ENCODE measurements around the gene CDH5. TPM values are rescaled to one million over a fixed set of nuclear protein-coding genes. Genes with fewer than 3 reads are reported as not detected.

CDH5 gene
- polyA plus RNA-seq, 1 of the 3 experiments (the other 2 are of a cell fraction) = not detected

DNA sequence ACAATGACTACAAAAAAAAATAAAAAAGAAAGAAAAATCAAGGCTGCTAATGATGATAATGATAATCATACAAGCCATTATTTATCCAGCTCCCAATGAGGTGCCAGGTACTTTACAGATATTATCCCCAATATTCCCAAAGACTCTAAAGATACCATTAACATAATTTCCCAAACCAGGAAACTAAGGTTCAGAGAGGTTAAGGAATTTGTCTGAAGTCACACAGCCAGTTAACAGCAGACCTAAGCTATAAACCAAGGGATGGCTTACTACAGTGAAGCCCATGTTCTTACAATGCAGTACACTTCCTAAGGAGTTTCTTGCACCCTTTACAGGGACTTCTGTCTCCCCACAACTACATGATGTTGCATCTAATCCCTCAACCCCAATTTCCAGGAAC lies 45.7 kb upstream of the CDH5 start:
- no peaks in the 10 kb centered on the region for H3K9me2 ChIP-seq
- H3K36me3 ChIP-seq (replicated peaks in 1 of 2; ENCODE audit: control insufficient read depth in 1 of 2, insufficient read depth in 2 of 2, low read length in 1 of 2) = no peaks in the 10 kb centered on the region
- H3K4me1 ChIP-seq (ENCODE audit: control insufficient read depth in 1 of 2, insufficient read depth in 2 of 2, low read depth in 1 of 2, low read length in 1 of 2) = peaks cover 0 to 13% of the 10 kb centered on the region in 2 experiments; a peak in 1 of 4 replicates
- H3K9ac ChIP-seq = no peak overlapping the region
- no peak overlapping the region for H2AFZ ChIP-seq (ENCODE audit: low read depth)
- peaks cover 7% of the 10 kb centered on the region; the same call in 1 of the 2 replicates for H3K27me3 ChIP-seq (ENCODE audit: insufficient read depth)
- no peaks in the 10 kb centered on the region for H3K9me3 ChIP-seq
- no peak overlapping the region for H3K27ac ChIP-seq (ENCODE audit: low read depth in 2 of 2, low read length in 1 of 2)
- H4K20me1 ChIP-seq (ENCODE audit: insufficient read depth) = no peaks in the 10 kb centered on the region
- ChIA-PET POLR2A (no interaction called here), CTCF (interaction anchor here (0.9 to 7.3 kb wide), 6 partner anchors 22 to 50 kb away, joined by 3 to 77 read pairs (median 8); no protein-coding TSS in a partner anchor)
- TF ChIP-seq, protein P1, sequence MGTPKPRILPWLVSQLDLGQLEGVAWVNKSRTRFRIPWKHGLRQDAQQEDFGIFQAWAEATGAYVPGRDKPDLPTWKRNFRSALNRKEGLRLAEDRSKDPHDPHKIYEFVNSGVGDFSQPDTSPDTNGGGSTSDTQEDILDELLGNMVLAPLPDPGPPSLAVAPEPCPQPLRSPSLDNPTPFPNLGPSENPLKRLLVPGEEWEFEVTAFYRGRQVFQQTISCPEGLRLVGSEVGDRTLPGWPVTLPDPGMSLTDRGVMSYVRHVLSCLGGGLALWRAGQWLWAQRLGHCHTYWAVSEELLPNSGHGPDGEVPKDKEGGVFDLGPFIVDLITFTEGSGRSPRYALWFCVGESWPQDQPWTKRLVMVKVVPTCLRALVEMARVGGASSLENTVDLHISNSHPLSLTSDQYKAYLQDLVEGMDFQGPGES (IDR thresholded peaks at IDR 0.05; ENCODE audit: low read depth, low read length) = no peak
- no peak for TF ChIP-seq GATA2 (CRISPR knock-in tag; IDR thresholded peaks at IDR 0.05)
- TF ChIP-seq, protein P2, sequence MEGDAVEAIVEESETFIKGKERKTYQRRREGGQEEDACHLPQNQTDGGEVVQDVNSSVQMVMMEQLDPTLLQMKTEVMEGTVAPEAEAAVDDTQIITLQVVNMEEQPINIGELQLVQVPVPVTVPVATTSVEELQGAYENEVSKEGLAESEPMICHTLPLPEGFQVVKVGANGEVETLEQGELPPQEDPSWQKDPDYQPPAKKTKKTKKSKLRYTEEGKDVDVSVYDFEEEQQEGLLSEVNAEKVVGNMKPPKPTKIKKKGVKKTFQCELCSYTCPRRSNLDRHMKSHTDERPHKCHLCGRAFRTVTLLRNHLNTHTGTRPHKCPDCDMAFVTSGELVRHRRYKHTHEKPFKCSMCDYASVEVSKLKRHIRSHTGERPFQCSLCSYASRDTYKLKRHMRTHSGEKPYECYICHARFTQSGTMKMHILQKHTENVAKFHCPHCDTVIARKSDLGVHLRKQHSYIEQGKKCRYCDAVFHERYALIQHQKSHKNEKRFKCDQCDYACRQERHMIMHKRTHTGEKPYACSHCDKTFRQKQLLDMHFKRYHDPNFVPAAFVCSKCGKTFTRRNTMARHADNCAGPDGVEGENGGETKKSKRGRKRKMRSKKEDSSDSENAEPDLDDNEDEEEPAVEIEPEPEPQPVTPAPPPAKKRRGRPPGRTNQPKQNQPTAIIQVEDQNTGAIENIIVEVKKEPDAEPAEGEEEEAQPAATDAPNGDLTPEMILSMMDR (IDR thresholded peaks at IDR 0.05) = no peak
- TF ChIP-seq MXI1 (IDR thresholded peaks at IDR 0.05; ENCODE audit: low read depth, low read length) = no peak
- TF ChIP-seq EP300 (IDR thresholded peaks at IDR 0.05; ENCODE audit: borderline replicate concordance in 1 of 2, low read depth in 1 of 2, low read length in 1 of 2) = no peak
- no peak for TF ChIP-seq TCF12 (IDR thresholded peaks at IDR 0.05)
- no peak for DNase-seq
- no peaks in the 10 kb centered on the region for H3F3A ChIP-seq (replicated peaks; ENCODE audit: insufficient read depth)
- no peak overlapping the region for H3K4me3 ChIP-seq (ENCODE audit: low read depth in 2 of 2, low read length in 1 of 2)
- H3K4me2 ChIP-seq = no peak overlapping the region
- H3K79me2 ChIP-seq (ENCODE audit: insufficient read depth) = no peaks in the 10 kb centered on the region

GRCh38 chr16:66322174-66322573 lies 44.3 kb upstream of the CDH5 start:
- H3K4me2 ChIP-seq = no peak overlapping the region
- ChIA-PET CTCF (interaction anchor here (2.5 to 7.3 kb wide), 2 partner anchors 21 to 49 kb away, joined by 8 to 77 read pairs; no protein-coding TSS in a partner anchor), POLR2A (no interaction called here)
- no peaks in the 10 kb centered on the region for H4K20me1 ChIP-seq (ENCODE audit: insufficient read depth)
- 38% methylated on average over 4 of the region's 4 CpGs for WGBS (ENCODE audit: low lambda C conversion rate)
- H3K9me3 ChIP-seq = no peaks in the 10 kb centered on the region
- no peaks in the 10 kb centered on the region for H3K9me2 ChIP-seq
- H3F3A ChIP-seq (replicated peaks; ENCODE audit: insufficient read depth) = no peaks in the 10 kb centered on the region
- no peak overlapping the region for H3K9ac ChIP-seq
- H3K27ac ChIP-seq (ENCODE audit: low read depth in 2 of 2, low read length in 1 of 2) = no peak overlapping the region
- TF ChIP-seq MAX (IDR thresholded peaks at IDR 0.05; ENCODE audit: low read depth) (no peak), RAD21 (IDR thresholded peaks at IDR 0.05; ENCODE audit: low read length) (no peak), POLR2AphosphoS5 (IDR thresholded peaks at IDR 0.05; ENCODE audit: low read depth, low read length) (no peak), EP300 (IDR thresholded peaks at IDR 0.05; ENCODE audit: borderline replicate concordance in 1 of 2, low read depth in 1 of 2, low read length in 1 of 2) (no peak), MXI1 (IDR thresholded peaks at IDR 0.05; ENCODE audit: low read depth, low read length) (no peak)
- TF ChIP-seq, protein P3, sequence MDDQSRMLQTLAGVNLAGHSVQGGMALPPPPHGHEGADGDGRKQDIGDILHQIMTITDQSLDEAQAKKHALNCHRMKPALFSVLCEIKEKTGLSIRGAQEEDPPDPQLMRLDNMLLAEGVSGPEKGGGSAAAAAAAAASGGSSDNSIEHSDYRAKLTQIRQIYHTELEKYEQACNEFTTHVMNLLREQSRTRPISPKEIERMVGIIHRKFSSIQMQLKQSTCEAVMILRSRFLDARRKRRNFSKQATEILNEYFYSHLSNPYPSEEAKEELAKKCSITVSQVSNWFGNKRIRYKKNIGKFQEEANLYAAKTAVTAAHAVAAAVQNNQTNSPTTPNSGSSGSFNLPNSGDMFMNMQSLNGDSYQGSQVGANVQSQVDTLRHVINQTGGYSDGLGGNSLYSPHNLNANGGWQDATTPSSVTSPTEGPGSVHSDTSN (IDR thresholded peaks at IDR 0.05) = no peak
- peaks cover 0 to 15% of the 10 kb centered on the region in 2 experiments; a peak in 1 of 4 replicates for H3K4me1 ChIP-seq (ENCODE audit: control insufficient read depth in 1 of 2, insufficient read depth in 2 of 2, low read depth in 1 of 2, low read length in 1 of 2)
- H3K36me3 ChIP-seq (replicated peaks in 1 of 2; ENCODE audit: control insufficient read depth in 1 of 2, insufficient read depth in 2 of 2, low read length in 1 of 2) = no peaks in the 10 kb centered on the region
- no peaks in the 10 kb centered on the region for H3K79me2 ChIP-seq (ENCODE audit: insufficient read depth)
- H3K27me3 ChIP-seq (ENCODE audit: insufficient read depth) = peaks cover 7% of the 10 kb centered on the region; the same call in 1 of the 2 replicates
- H3K4me3 ChIP-seq (ENCODE audit: low read depth in 2 of 2, low read length in 1 of 2) = no peak overlapping the region
- no peak for DNase-seq
- H2AFZ ChIP-seq (ENCODE audit: low read depth) = no peak overlapping the region
